Measurements from ENCODE around the gene TBC1D10B. TPM values are rescaled to one million over a fixed set of nuclear protein-coding genes. Genes with fewer than 3 reads are reported as not detected.

TBC1D10B gene
- total RNA-seq, 6 experiments from 2014 or later: 7.9 to 12.3 (median 10.6) TPM

- DNase-seq (peak; percentile 82 to 93 (median 88)), ATAC-seq (peak; percentile 56 to 69 (median 60))
- Histone ChIP-seq H3K4me3 (no peak overlapping the region), H3K4me1 (peaks cover 0 to 39% (median 17%) of the 10 kb centered on the region in 4 donors), H3K27me3 (no peaks in the 10 kb centered on the region), H3K9me3 (no peaks in the 10 kb centered on the region), H3K27ac (peak overlapping the region in 2 of 3 donors; percentile 26 to 34), H3K36me3 (peaks cover 0 to 17% (median 0%) of the 10 kb centered on the region in 4 donors)
- 46% methylated on average over 6 of the region's 11 CpGs for WGBS (ENCODE audit: insufficient coverage, low coverage, low lambda C conversion rate, missing lambda C conversion rate)
- TF ChIP-seq, protein P1, sequence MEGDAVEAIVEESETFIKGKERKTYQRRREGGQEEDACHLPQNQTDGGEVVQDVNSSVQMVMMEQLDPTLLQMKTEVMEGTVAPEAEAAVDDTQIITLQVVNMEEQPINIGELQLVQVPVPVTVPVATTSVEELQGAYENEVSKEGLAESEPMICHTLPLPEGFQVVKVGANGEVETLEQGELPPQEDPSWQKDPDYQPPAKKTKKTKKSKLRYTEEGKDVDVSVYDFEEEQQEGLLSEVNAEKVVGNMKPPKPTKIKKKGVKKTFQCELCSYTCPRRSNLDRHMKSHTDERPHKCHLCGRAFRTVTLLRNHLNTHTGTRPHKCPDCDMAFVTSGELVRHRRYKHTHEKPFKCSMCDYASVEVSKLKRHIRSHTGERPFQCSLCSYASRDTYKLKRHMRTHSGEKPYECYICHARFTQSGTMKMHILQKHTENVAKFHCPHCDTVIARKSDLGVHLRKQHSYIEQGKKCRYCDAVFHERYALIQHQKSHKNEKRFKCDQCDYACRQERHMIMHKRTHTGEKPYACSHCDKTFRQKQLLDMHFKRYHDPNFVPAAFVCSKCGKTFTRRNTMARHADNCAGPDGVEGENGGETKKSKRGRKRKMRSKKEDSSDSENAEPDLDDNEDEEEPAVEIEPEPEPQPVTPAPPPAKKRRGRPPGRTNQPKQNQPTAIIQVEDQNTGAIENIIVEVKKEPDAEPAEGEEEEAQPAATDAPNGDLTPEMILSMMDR (IDR thresholded peaks at IDR 0.05): no peak
- peak; percentile 20 for TF ChIP-seq POLR2A (IDR thresholded peaks at IDR 0.05)
- intact Hi-C loops (cut with DNase I): no loop called here
Measured at GRCh38 chr16:30351586-30352419, 18.5 kb downstream of the TBC1D10B start.

DNA sequence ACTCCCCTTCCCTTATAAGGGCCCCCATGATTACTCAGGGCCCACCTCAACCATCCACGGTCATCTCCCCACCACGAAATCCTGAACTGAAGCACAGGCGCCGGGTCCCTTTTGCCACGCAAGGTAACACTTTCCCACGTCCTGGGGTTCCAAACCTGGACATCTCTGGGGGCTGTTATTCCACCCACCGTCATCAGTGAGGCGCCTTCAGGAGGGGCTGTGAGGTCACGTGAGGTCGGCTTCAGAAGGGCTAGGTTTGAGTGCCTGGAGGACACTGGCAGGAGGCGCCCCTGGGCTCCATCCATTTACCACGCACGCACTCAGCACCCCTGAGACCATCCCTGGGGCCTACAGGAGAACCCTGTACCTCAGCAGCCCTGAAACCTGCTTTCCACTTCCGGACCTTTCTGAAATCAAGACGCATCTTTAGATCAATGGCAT, 19.3 kb downstream of the TBC1D10B start:
- H3K36me3 ChIP-seq: peaks cover 0 to 22% (median under 1%) of the 10 kb centered on the region in 4 donors
- intact Hi-C loops (cut with DNase I): no loop called here
- ATAC-seq (no peak), DNase-seq (peak in 1 of 3 donors; percentile 17)
- H3K9me3 ChIP-seq: no peaks in the 10 kb centered on the region
- H3K27me3 ChIP-seq: no peaks in the 10 kb centered on the region
- peaks cover 0 to 33% (median 13%) of the 10 kb centered on the region in 4 donors for H3K4me1 ChIP-seq
- H3K4me3 ChIP-seq: no peak overlapping the region
- WGBS (ENCODE audit: insufficient coverage, low coverage, low lambda C conversion rate, missing lambda C conversion rate): 89% methylated on average over 10 of the region's 15 CpGs
- no peak overlapping the region for H3K27ac ChIP-seq
- no peak for TF ChIP-seq POLR2A (IDR thresholded peaks at IDR 0.05)

GRCh38 chr16:30350134-30350871, 20.0 kb downstream of the TBC1D10B start:
- intact Hi-C loops (cut with DNase I): no loop called here
- ATAC-seq: no peak
- peaks cover 0 to 27% (median 11%) of the 10 kb centered on the region in 4 donors for H3K4me1 ChIP-seq
- peak in 1 of 3 donors; percentile 17 for DNase-seq
- H3K4me3 ChIP-seq: no peak overlapping the region
- H3K27ac ChIP-seq: no peak overlapping the region
- TF ChIP-seq, protein P1 (IDR thresholded peaks at IDR 0.05): no peak
- TF ChIP-seq POLR2A (IDR thresholded peaks at IDR 0.05): no peak
- peaks cover 0 to 29% (median 4%) of the 10 kb centered on the region in 4 donors for H3K36me3 ChIP-seq
- 64% methylated on average over 3 of the region's 3 CpGs for WGBS (ENCODE audit: insufficient coverage, low coverage, low lambda C conversion rate, missing lambda C conversion rate)
- H3K9me3 ChIP-seq: no peaks in the 10 kb centered on the region
- no peaks in the 10 kb centered on the region for H3K27me3 ChIP-seq

GRCh38 chr16:30349675-30350074, 20.6 kb downstream of the TBC1D10B start:
- ATAC-seq (no peak), DNase-seq (peak in 1 of 3 donors; percentile 39)
- WGBS (ENCODE audit: insufficient coverage, low coverage, low lambda C conversion rate, missing lambda C conversion rate): 88% methylated on average over 3 of the region's 3 CpGs
- TF ChIP-seq POLR2A (IDR thresholded peaks at IDR 0.05): no peak
- TF ChIP-seq, protein P1 (IDR thresholded peaks at IDR 0.05): no peak
- H3K27ac ChIP-seq: no peak overlapping the region
- peaks cover 0 to 27% (median 11%) of the 10 kb centered on the region in 4 donors for H3K4me1 ChIP-seq
- no peak overlapping the region for H3K4me3 ChIP-seq
- peaks cover 0 to 35% (median 5%) of the 10 kb centered on the region in 4 donors for H3K36me3 ChIP-seq
- intact Hi-C loops (cut with DNase I): no loop called here
- H3K27me3 ChIP-seq: no peaks in the 10 kb centered on the region
- no peaks in the 10 kb centered on the region for H3K9me3 ChIP-seq

Data from right lobe of liver (tissue), 6 donors.